Liver (tissue), 9 donors: Measurements from ENCODE around the gene CIZ1. TPM values are rescaled to one million over a fixed set of nuclear protein-coding genes. Genes with fewer than 3 reads are reported as not detected.

Experiments
- DNase-seq: peaks from one replicate; pipeline ENCODE4 v3.0.0-alpha.2; 2017; ENCODE audit warnings: low spot score
- H3K27ac ChIP-seq, 2 donors: one replicate each; pipeline ENCODE4 v1.7.0; 2013; ENCODE audit warnings: inconsistent platforms in 2 of 2, low read length in 2 of 2, control low read depth in 1 of 2, low read depth in 1 of 2, mild to moderate bottlenecking in 1 of 2
- H3K27me3 ChIP-seq, 4 donors: one replicate each; pipeline versions ENCODE4 v1.6.1 to v1.7.0; 2013; ENCODE audit warnings: low read length in 3 of 4, inconsistent platforms in 1 of 4, mild to moderate bottlenecking in 1 of 4, moderate library complexity in 1 of 4; ENCODE audit not compliant: control insufficient read depth in 4 of 4, insufficient read depth in 4 of 4
- H3K36me3 ChIP-seq, 4 donors: one replicate each; pipeline versions ENCODE4 v1.6.1 to v1.7.0; 2013; ENCODE audit warnings: low read length in 3 of 4, mild to moderate bottlenecking in 3 of 4, low read depth in 1 of 4, moderate library complexity in 1 of 4; ENCODE audit not compliant: control insufficient read depth in 4 of 4, insufficient read depth in 3 of 4
- H3K4me1 ChIP-seq, 4 donors: one replicate each; pipeline versions ENCODE4 v1.6.1 to v1.7.0; 2013; ENCODE audit warnings: low read length in 3 of 4, mild to moderate bottlenecking in 3 of 4, moderate library complexity in 1 of 4; ENCODE audit not compliant: control insufficient read depth in 4 of 4, insufficient read depth in 4 of 4
- H3K4me3 ChIP-seq, 3 donors: one replicate each; pipeline versions ENCODE4 v1.6.1 to v1.7.0; 2013; ENCODE audit warnings: low read length in 3 of 3, control low read depth in 1 of 3, low read depth in 1 of 3, mild to moderate bottlenecking in 1 of 3
- H3K9ac ChIP-seq, 2 donors: one replicate each; pipeline ENCODE4 v1.7.0; 2013; ENCODE audit warnings: low read length in 2 of 2, mild to moderate bottlenecking in 2 of 2, moderate library complexity in 2 of 2, control low read depth in 1 of 2, low read depth in 1 of 2
- H3K9me3 ChIP-seq, 4 donors: one replicate each; pipeline versions ENCODE4 v1.6.1 to v1.7.0; 2013; ENCODE audit warnings: low read length in 3 of 4; ENCODE audit not compliant: control insufficient read depth in 4 of 4
- CTCF ChIP-seq: fragments of 150-350 bp; IDR thresholded peaks from 2 replicates; pipeline ENCODE4 v1.5.1; 2017; ENCODE audit warnings: improper control_type of control experiment, low read depth, low read length; ENCODE audit not compliant: missing input control
- FOXA1 ChIP-seq: IDR thresholded peaks from 2 replicates; pipeline ENCODE4 v1.6.1; 2016; ENCODE audit warnings: antibody characterized with exemption
- FOXA2 ChIP-seq: IDR thresholded peaks from 2 replicates; pipeline ENCODE4 v1.6.1; 2016; ENCODE audit warnings: antibody characterized with exemption
- HNF4G ChIP-seq: IDR thresholded peaks from 2 replicates; pipeline ENCODE4 v1.6.1; 2016; ENCODE audit warnings: antibody characterized with exemption
- MAX ChIP-seq: IDR thresholded peaks from 2 replicates; pipeline ENCODE4 v1.6.1; 2016; ENCODE audit warnings: antibody characterized with exemption
- NR2F2 ChIP-seq: IDR thresholded peaks from 2 replicates; pipeline ENCODE4 v1.6.1; 2016; ENCODE audit warnings: antibody characterized with exemption
- REST ChIP-seq: IDR thresholded peaks from 2 replicates; pipeline ENCODE4 v1.6.1; 2016; ENCODE audit warnings: antibody characterized with exemption, mild to moderate bottlenecking
- YY1 ChIP-seq: IDR thresholded peaks from 2 replicates; pipeline ENCODE4 v1.6.1; 2016; ENCODE audit warnings: antibody characterized with exemption, mild to moderate bottlenecking
- WGBS: extraction: QIAGEN DNeasy Blood & Tissue Kit; methylation state at CpG from one replicate; pipeline ENCODE4 v1.1.7; 2013; 5-methylcytosine and 5-hydroxymethylcytosine counted together
- polyA plus RNA-seq, 2 donors: library from polyadenylated mRNA; stranded (reverse) in 1 of 2; unstranded in 1 of 2; fragments of 200-250 nt in 1 of 2; fragments of >200 nt in 1 of 2; fragmentation: Nextera tagmentation in 1 of 2; extraction: Ambion mirVana in 1 of 2; gene quantifications; one replicate each; pipeline versions ENCODE4 v1.2.1 to v1.2.3, GENCODE V29; 2013 to 2015
- total RNA-seq, 2 donors: library from RNA; depleted of rRNA; stranded (reverse); fragments of >200 nt; gene quantifications; one replicate each; pipeline ENCODE4 v1.2.3, GENCODE V29; 2014
- donor health status: healthy.
- donor health status: healthy.
- donor health status: healthy.
- donor health status: healthy.
- donor health status: healthy.

CIZ1 gene
- total and polyA plus RNA-seq, 4 donors, result 12.5 to 15.5 (median 13.7) TPM

- TF ChIP-seq FOXA2 (no peak), HNF4G (no peak), FOXA1 (no peak)
Observed at GRCh38 chr9:128155736-128156500, 35.5 kb downstream of the CIZ1 start (continued).

GRCh38 chr9:128153947-128154695 lies 37.3 kb downstream of the CIZ1 start:
- no peak for TF ChIP-seq NR2F2
- no peak for TF ChIP-seq YY1
- no peak for TF ChIP-seq REST
- 90% methylated on average over 13 of the region's 13 CpGs for WGBS

GRCh38 chr9:128153060-128153946 lies 38.1 kb downstream of the CIZ1 start:
- WGBS, result 89% methylated on average over 26 of the region's 26 CpGs
- no peak for DNase-seq
- no peak overlapping the region for H3K27ac ChIP-seq

More at GRCh38 chr9:128153947-128154695, 37.3 kb downstream of the CIZ1 start:
- no peak overlapping the region for H3K9ac ChIP-seq
- H3K4me1 ChIP-seq, result peaks cover 3 to 5% (median 4%) of the 10 kb centered on the region in 4 donors
- no peak for DNase-seq
- no peaks in the 10 kb centered on the region for H3K9me3 ChIP-seq
- no peaks in the 10 kb centered on the region for H3K27me3 ChIP-seq
- no peaks in the 10 kb centered on the region for H3K36me3 ChIP-seq
- no peak overlapping the region for H3K27ac ChIP-seq
- no peak overlapping the region for H3K4me3 ChIP-seq

More at GRCh38 chr9:128153060-128153946, 38.1 kb downstream of the CIZ1 start:
- Histone ChIP-seq H3K4me3 (no peak overlapping the region), H3K36me3 (no peaks in the 10 kb centered on the region), H3K9ac (no peak overlapping the region), H3K9me3 (no peaks in the 10 kb centered on the region), H3K4me1 (peaks cover 8 to 13% (median 10%) of the 10 kb centered on the region in 4 donors), H3K27me3 (no peaks in the 10 kb centered on the region)
- TF ChIP-seq REST, result no peak
- no peak for TF ChIP-seq MAX
- TF ChIP-seq CTCF, result no peak
